NK-92 (cell line): ENCODE measurements around the gene EMX2.

ENCODE experiments used
- DNase-seq: peaks from one replicate; lab custom pipeline; 2025; ENCODE audit not compliant: unreplicated experiment; lab: John Stamatoyannopoulos, UW

The EMX2 gene

DNA sequence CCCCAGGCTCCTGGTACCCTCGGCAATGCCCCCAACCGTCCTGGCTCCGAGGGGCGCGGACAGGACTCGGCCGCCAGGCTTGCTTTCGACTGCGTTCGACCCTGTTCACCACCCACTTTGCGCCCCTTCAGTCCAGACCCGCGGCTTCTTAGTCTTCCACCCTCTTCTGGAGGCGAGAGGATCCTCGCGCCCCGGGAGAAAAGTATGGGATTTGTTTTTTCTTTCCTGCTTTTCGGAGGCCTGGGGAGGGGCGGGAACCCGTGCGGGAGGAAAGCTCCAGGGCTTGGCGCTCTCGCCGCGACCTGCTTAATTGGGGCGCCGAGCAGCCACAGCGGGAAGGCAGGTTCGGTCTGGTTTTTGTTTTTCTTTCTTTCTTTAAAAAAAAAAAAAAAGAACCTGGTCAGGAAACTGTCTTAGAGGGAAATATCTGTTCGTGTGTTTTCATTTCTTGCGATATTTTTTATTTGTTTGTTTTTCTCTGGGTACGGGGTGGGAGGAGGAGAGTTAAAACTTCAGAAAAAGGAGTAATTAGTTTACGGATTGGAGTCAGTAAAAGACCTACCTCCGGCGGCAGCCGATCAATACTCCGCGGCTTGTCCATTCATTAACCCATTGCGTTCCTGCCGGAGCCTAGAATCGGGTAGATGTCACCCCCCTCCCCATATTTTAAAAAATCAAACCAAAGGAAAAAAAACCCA lies 1.6 kb downstream of the EMX2 start:
- no peak for DNase-seq

DNA sequence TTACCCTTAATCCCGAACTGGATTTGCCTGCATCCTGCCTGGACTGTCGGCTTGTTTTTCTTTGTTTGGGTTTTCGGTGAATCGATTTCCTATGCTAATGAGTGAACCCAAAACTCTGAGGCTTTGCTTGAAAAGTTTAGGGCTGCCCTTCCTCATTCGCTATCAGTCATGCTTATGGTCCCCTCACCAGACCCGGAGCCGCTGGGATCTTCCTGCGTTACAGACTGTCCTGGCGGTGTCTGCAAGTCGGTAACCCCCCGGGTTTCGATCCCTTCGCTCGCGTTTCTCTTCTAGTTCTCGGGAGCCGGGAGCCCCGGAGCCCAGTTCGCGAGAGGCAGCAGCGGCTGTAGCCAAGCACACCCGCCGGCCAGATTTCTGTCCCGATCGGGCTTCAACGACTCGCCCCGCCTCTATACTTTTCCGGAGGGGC lies 2.2 kb downstream of the EMX2 start:
- no peak for DNase-seq

DNA sequence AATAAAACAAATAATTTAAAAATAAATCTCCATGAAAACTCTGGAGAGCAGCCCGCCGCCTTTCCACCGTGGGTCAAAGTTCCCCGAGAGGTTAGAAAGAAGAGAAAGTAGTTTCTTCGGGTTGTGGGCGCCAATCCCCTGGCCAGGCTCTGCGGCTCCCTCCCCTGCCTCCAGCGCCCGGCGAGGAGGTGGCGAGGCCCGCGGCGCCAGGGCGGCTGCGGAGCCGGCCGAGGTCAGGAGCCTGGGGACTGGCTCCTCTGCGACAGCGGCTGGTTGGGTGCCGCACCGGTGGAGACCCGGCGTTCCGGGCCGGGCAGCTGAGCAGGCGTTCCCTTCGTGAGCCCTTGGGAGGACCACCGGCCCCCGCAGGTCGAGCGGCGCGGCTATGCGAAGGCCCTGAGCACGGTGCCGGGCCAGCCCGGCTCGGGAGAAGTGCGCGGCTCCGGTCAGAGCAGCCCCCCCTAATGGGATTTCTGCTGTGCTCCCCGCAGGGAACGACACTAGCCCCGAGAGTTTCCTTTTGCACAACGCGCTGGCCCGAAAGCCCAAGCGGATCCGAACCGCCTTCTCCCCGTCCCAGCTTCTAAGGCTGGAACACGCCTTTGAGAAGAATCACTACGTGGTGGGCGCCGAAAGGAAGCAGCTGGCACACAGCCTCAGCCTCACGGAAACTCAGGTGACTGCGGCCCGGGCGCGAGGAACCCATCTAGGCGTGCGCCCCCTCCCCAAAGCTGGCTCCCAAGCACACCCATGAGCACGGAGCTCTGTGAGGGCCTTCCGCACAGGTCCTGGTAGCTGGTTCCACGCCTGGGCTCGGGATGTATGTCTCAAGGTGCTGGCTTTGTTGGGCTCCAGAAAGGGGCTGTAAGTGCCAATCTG lies 2.8 kb downstream of the EMX2 start:
- DNase-seq, result no peak

DNA sequence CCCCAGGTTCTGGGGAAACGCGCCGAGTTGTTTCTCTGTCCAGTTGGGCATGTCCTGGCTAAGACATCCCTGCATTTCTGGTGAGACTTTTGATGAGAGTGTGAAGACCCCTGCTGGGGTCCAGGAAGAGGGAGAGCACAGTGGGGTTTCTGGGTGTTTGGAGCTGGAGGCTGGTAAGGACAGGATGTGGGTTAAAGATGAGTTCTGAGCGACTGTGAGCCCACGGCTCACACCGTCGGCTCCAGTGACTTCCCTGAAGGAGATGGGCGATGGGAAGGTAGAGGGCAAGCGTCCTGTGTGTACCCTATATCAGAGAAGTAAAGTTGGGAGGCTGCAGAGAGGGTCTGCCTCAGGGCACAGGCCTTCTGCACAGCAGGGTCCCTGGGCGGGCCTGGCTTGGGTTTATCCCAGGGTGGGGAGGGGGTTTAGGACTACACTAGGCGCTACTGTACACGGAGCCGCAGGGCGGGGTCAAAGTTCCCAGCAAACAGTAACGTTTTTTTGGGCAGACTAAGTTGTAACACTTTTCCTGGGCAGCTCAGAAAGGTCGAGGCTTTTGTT lies 3.6 kb downstream of the EMX2 start:
- DNase-seq, result no peak

DNA sequence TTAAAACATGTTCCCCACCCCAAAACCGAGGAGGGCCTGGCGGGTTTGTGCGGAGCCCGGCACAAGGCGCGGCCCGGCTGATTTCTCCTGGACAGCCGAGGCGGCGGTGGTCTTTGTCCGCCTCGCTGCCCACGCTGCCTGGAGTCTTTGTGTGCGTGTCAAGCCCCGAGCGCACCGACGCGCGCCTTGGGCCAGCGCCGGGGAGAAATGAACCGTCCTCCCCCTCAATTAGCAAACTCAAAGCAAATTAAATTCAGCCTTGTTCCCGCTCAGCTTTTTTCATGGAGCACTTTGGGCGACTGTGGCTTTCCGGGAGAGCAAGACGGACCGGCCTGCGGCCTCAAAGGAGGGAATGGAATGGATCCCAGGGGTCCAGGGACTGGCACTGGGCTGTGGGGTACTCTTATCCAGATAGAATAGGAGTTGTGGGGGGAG lies 4.1 kb downstream of the EMX2 start:
- no peak for DNase-seq

DNA sequence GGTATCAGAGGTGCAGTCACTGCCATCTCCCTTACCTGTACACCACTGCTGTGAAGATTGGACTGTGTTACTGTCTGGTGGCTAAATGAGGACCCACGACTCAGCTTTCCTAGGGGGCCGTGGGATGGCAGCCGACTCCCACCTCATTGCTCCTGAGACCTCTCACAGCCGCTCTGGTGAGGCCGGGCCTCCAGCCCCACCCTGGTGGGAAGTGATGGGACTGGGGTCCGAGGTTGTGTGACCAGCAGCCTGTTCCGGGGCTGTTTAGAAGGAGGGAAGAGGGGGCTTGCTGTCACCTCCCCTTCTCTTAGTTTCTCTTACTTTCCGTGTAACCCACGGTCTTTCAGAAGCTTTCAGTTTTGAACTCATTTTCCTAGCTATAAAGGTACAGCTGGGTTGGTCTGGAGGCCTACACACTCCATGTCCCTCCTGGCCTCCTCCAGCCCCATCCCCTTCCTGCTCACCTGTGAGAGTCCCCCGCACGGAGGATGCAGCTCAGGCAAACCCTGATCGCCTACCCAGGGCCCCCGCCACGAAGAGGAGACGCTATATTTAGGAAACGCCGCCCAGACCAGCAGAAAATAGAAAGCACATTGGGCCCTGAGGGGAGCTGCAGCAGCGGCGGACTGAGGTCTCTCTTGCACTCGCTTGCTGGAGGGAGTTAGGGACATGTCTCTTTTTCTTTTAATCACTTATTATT lies 4.6 kb downstream of the EMX2 start:
- no peak for DNase-seq

DNA sequence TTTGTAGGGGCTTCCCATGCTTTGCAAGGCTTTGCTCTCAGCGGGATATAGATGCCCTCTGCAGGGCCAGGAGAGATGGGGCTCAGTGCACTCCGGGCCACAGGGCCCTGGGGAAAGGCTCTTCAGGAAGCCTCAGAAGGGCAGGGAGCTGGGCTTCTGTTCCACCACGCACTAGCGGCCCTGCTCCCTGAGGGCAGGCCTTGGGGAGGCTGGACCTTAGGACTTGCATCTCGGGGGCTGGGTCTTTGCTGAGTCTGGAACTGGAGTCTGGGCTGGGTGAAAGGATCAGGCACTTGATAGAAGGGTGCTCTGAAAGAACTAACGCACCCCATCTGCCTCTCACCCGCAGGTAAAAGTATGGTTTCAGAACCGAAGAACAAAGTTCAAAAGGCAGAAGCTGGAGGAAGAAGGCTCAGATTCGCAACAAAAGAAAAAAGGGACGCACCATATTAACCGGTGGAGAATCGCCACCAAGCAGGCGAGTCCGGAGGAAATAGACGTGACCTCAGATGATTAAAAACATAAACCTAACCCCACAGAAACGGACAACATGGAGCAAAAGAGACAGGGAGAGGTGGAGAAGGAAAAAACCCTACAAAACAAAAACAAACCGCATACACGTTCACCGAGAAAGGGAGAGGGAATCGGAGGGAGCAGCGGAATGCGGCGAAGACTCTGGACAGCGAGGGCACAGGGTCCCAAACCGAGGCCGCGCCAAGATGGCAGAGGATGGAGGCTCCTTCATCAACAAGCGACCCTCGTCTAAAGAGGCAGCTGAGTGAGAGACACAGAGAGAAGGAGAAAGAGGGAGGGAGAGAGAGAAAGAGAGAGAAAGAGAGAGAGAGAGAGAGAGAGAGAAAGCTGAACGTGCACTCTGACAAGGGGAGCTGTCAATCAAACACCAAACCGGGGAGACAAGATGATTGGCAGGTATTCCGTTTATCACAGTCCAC lies 5.4 kb downstream of the EMX2 start:
- no peak for DNase-seq

DNA sequence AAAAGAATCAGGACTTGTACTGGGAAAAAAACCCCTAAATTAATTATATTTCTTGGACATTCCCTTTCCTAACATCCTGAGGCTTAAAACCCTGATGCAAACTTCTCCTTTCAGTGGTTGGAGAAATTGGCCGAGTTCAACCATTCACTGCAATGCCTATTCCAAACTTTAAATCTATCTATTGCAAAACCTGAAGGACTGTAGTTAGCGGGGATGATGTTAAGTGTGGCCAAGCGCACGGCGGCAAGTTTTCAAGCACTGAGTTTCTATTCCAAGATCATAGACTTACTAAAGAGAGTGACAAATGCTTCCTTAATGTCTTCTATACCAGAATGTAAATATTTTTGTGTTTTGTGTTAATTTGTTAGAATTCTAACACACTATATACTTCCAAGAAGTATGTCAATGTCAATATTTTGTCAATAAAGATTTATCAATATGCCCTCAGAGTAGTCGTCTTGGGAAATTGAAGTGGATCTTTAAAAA lies 6.6 kb downstream of the EMX2 start:
- DNase-seq, result no peak

DNA sequence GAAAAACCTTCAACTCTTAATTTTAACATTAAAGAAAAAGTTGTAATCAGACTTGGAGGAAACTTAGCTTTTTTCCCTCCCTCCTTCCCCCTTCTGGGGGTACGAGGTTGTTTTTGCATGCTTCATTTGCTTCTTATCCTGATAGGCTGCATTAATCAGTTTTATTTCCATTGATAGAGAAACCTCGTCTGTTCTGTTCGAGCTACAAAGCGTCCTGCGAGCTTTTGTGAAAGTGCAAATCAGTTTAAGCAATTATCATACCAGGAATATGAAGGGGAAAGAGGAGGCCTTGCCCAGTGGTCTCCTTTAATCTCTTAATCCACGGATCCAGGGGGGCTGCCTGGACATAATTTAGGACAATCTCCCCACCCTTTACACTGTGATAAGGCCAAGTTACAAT lies 7.5 kb downstream of the EMX2 start:
- DNase-seq, result no peak

DNA sequence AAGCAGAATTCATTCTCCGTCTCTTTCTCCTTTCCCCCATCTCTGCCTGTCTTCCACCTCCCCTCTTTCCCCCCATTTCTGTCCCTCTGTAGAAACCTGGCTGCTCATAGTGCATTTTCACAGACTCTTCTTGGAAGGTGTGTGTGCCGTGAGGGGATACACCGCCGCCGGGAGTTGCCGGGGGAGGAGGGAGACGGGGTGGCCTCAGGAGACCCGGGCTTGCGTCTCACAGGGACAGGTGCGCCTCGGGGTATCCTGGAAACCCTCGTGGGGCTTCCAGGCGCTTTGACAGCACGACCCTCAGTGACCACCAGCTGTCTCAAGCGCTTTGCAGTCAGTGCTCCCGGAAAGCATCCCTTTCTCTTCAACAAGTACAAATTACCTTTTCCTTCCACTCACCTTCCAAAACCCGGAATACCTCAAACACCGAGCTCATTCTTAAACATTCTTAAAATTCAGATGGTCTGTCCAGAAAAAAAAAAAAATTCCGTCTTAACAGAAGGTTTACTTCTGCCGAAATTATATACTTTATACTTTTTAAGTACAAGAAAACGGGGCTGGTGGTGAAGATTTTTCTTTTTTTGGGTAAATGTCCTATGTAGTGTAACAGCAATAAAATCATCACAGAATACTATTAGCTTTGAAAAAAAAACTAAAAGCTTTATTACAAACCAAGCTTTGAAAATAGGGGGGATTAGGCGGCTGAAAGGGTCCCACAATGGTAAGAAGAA lies 8.2 kb downstream of the EMX2 start:
- no peak for DNase-seq

DNA sequence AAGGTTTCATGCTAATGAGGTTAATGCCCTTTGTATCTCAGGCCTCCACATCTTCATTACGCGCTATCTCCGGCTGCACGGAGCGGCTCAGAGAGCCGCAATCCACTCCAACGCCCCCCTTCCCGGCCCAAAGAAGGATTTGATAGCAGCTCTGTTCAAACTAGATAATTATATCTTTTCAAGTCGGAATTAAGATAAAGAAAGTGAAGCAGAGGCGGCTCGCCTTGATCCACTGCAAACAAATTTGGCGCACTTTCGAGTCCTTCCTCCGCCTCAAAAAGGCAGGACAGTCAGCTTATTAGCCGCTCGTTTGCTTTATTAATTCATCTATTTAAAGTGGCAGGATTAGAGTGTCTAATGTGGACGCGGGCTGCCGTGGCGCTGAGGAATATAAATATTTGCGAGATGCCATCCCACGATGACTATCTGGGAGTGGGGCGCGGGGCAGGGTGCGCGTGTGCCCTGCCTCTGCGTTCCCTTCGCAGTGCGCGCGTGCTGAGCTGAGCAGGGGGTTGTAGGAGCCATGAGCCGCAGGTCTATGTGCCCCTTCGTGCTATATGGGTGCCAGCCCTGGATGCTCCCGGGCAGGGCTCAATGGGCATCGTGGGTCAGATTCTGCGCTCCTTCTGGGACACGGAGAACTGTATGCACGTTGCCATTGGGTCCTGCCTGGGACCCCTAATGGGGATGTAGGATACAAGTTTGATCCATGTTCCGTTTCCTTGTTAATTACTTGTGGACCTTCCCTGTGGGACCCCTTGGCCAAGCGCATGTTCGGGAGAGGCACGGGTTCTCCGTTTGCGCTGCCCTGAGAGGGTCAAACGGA lies 9.0 kb downstream of the EMX2 start:
- no peak for DNase-seq

DNA sequence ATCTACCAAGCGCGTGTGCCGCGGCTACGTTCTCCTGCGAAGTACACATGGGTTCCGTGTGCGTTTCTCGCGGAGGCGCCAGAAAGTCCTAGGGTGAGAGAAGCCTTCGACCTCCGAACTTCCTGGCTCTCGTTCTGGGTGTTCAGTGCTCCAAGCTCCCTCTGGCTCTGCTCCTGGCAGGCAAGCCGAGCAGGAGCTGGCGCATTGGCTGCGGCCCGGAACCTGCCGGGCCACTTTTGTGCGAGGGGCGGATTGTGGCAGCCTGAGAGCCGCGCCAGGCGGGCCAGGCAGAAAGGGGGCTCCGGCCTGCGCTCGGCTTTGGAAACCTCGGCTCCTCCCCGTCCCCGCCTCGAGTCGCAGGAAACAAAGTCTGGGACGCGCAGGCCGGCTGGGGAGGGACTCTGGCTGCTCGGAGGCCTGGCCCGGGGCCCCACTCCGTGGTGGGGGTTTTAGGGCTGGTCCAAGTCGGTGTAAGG lies 9.6 kb downstream of the EMX2 start:
- no peak for DNase-seq

DNA sequence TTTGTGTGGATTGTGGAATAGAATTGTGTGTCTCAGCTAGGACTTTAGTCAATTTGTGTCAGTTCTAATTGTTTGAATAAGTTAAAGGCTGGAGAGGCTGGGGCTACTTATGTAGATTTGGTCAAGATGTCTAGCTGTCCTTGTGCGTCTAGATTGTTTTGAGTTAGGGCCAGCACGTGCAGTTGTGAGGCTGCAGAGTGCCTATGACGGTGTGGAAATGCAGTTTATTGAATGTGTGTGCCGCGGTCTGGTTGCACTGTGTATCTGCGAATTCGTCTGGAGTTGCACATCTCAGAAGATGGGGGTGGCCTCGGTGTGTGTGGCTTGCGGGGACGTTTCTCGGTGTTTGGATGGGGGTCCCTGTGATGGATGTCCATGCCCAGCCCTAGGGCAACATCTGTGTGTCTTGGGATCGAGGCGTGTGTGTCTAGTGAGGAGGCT lies 10.2 kb downstream of the EMX2 start:
- no peak for DNase-seq

DNA sequence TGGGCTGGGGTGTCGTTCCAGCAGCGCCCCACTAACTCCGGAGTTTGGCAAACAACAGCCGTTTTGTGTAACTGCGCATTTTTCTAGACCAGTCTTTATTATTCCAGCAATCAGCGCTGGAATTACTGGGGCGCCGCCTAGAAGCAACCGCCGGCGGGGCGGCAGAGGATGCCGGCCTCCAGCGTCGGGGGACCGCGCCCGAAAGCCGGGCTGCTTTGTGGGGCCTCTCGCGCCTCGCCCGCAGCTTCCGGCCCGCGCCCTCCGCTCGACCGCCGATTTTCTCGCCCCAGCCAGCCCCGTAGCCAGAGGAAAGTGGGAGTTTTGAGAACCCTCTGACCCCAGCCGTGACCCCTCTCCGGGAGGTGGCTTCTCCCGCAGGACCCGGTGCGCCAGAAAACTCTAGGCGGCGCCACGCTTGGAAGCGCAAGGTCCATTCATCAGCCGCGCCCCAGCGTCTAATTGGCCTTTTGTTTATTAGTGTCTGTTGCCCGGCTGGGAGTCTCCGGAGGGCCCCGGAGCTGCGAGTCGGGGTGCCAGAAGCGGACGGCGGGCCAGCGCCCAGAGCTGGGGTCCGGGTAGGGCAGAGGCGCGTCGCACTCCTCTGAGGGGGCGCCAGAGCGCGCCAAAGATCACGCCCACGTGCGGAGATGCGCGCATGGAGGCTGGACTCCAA lies 10.7 kb downstream of the EMX2 start:
- DNase-seq, result no peak

DNA sequence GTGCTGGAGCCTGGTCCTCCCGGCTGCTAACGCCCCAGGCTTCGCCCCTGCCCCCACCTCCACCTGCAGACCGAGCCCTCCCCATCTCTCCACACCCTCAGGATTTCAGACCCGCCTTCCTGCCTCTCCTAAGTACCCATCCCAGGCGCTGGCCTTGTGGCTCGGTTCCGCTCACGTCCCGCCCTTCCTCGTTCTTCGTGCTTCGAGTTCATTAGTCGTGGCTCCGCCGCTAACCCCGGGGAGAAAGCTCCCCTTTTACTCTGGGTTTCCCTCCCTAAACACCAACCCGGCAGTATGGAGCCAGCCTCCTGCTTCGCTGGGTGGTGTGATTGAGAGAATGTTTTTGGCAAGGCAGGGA lies 11.2 kb downstream of the EMX2 start:
- no peak for DNase-seq

DNA sequence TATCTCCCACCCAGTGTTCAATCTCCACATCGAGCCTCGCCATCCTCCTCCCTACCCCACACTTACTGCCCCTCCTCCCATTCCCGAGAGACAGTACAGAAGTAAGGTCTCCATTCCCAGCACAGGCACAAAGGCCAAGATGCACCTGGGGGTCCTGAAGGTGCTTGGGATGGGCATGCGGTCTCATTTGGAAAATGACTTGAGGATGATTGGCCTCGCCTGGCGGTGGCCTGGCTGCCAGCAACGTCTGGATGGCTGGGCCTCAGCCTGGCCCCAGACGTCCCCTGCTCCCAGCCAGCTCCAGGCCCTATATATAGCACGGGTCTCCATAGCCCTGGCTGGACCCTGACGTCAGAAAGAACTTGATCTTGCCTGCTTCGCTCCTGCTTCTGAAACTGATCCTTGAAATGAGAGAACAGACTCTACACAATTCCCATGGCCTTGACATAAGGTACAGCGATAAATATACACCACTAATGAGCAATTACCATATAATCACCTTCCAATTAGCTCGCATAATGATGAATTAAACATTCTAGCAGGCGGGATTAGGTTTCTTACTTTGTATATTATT lies 11.8 kb downstream of the EMX2 start:
- no peak for DNase-seq

DNA sequence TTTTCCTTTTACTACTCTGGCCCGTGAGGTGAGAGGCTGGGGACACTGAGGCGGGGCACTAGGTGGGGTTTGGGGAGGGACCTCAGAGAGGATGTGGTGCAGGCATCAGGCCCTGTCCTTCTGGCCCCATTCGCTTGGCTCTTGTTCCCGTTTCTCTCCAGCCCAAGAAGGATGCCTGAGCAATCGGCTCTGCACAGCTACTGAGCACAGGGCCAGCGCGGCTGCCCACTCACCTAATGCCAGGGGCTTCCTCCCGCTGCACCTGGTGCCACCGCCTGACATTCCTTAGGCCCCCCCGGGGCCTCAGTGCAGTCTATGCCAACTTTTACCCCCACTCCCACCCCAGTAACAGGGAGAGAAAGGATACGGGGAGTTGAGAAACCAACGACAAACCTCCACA lies 12.5 kb downstream of the EMX2 start:
- DNase-seq, result no peak

DNA sequence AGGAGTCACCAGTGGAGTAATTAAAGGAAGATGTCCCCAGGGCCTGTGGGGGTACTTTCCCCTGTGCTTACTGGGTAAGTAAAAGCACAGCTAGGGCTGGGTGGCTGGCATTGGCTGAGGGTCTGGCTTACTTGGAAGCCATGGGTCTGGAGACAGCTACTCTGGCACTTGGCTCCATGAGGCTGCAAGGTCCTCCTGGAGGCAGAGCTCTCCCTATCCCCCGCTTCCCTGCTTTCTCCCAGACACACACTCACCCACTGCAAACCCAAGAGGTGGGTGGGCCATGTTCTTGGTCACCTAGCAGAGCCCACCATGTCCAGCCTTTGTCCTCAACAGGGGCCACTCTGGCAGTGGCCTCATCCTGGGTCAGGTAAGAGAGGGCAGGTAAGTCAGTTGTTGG lies 13.3 kb downstream of the EMX2 start:
- no peak for DNase-seq
